ENCODE results near the gene NUDT8. TPM values are rescaled to one million over a fixed set of nuclear protein-coding genes. Genes with fewer than 3 reads are reported as not detected.

Gene NUDT8
- 10 to 100 TPM; 12.7 to 31.4 (median 18.3) TPM for total RNA-seq
- long read RNA-seq, transcript NUDT8-202 (4 exons, 728 nt) = major isoform, 12 of 15 reads
- long read RNA-seq, partial matches to known transcripts = 2 of 15 reads
- long read RNA-seq, other reads (novel, unspliced or antisense) = 1 of 15 reads

GRCh38 chr11:67629386-67630227, at the start of gene NUDT8:
NUDT8 (minus strand) TSS chr11:67629937; CDS start chr11:67629911, 26 bp downstream.
- WGBS (ENCODE audit: insufficient coverage, low coverage, low lambda C conversion rate, missing lambda C conversion rate) = no CpG with 5 or more reads among the region's 102 CpGs
- intact Hi-C loops (cut with DNase I) = no loop called here
- Histone ChIP-seq H3K27me3 (no peaks in the 10 kb centered on the region), H3K4me1 (peaks cover 0 to 31% (median 15%) of the 10 kb centered on the region in 4 donors), H3K36me3 (no peaks in the 10 kb centered on the region), H3K4me3 (peak within 1 kb of the TSS; percentile 52 to 65 (median 63)), H3K27ac (peak within 1 kb of the TSS; percentile 71 to 88 (median 82)), H3K9me3 (no peaks in the 10 kb centered on the region)
- TF ChIP-seq POLR2A (IDR thresholded peaks at IDR 0.05) = peak; percentile 89
- TF ChIP-seq CTCF (IDR thresholded peaks at IDR 0.05) = peak; percentile 87 to 96 (median 90)
- peak; percentile 87 to 92 (median 88) for DNase-seq
- peak; percentile 41 to 70 (median 61) for ATAC-seq

GRCh38 chr11:67675058-67675747, 45.5 kb upstream of the NUDT8 start:
- TF ChIP-seq CTCF (IDR thresholded peaks at IDR 0.05) = no peak
- TF ChIP-seq POLR2A (IDR thresholded peaks at IDR 0.05) = no peak

GRCh38 chr11:67674442-67674871, 44.7 kb upstream of the NUDT8 start, which contains the start of gene ALDH3B2:
ALDH3B2 (minus strand) TSS chr11:67674623; CDS start chr11:67666935, 7,688 bp downstream.
- H3K36me3 ChIP-seq = no peaks in the 10 kb centered on the region
- DNase-seq (no peak), ATAC-seq (peak in 1 of 4 donors; percentile 28)
- no peak within 1 kb of the TSS for H3K4me3 ChIP-seq
- no peaks in the 10 kb centered on the region for H3K27me3 ChIP-seq
- intact Hi-C loops (cut with DNase I) = no loop called here
- H3K9me3 ChIP-seq = no peaks in the 10 kb centered on the region
- H3K4me1 ChIP-seq = no peaks in the 10 kb centered on the region
- 50% methylated on average over 2 of the region's 8 CpGs for WGBS (ENCODE audit: insufficient coverage, low coverage, low lambda C conversion rate, missing lambda C conversion rate)
- TF ChIP-seq CTCF (IDR thresholded peaks at IDR 0.05) (no peak), POLR2A (IDR thresholded peaks at IDR 0.05) (no peak)
- no peak within 1 kb of the TSS for H3K27ac ChIP-seq

More at GRCh38 chr11:67675058-67675747, 45.5 kb upstream of the NUDT8 start:
- no peaks in the 10 kb centered on the region for H3K9me3 ChIP-seq
- H3K36me3 ChIP-seq = no peaks in the 10 kb centered on the region
- ATAC-seq (no peak), DNase-seq (no peak)
- no peaks in the 10 kb centered on the region for H3K4me1 ChIP-seq
- no peak overlapping the region for H3K4me3 ChIP-seq
- H3K27ac ChIP-seq = no peak overlapping the region
- 75% methylated on average over 11 of the region's 12 CpGs for WGBS (ENCODE audit: insufficient coverage, low coverage, low lambda C conversion rate, missing lambda C conversion rate)
- intact Hi-C loops (cut with DNase I) = no loop called here
- H3K27me3 ChIP-seq = no peaks in the 10 kb centered on the region

GRCh38 chr11:67673902-67674301, 44.2 kb upstream of the NUDT8 start:
- DNase-seq (no peak), ATAC-seq (no peak)
- intact Hi-C loops (cut with DNase I) = no loop called here
- Histone ChIP-seq H3K27ac (no peak overlapping the region), H3K27me3 (no peaks in the 10 kb centered on the region), H3K9me3 (no peaks in the 10 kb centered on the region), H3K36me3 (no peaks in the 10 kb centered on the region), H3K4me3 (no peak overlapping the region), H3K4me1 (no peaks in the 10 kb centered on the region)
- 54% methylated on average over 7 of the region's 8 CpGs for WGBS (ENCODE audit: insufficient coverage, low coverage, low lambda C conversion rate, missing lambda C conversion rate)
- no peak for TF ChIP-seq POLR2A (IDR thresholded peaks at IDR 0.05)
- no peak for TF ChIP-seq CTCF (IDR thresholded peaks at IDR 0.05)
